B cell (primary cell): ENCODE measurements around the gene MAMLD1. TPM values are rescaled to one million over a fixed set of nuclear protein-coding genes. Genes with fewer than 3 reads are reported as not detected.

Source experiments
- ATAC-seq: fragments of 200-7000 bp; cut with Tn5 transposase; one replicate; pipeline ENCODE4 v1.10.0; 2021; ENCODE audit warnings: low read depth, mild to moderate bottlenecking, moderate number of reproducible peaks, moderate library complexity
- CTCF ChIA-PET: fragments of 350-600 bp; sonication (Branson Sonifier 250); formaldehyde crosslinking; loops from one replicate; lab custom pipeline; 2021; ENCODE audit warnings: antibody characterized with exemption, inconsistent platforms; lab: Charles Lee
- POLR2A ChIA-PET: fragments of 350-600 bp; sonication (Branson Sonifier 250); formaldehyde crosslinking; loops from one replicate; lab custom pipeline; 2021; ENCODE audit warnings: antibody characterized with exemption; lab: Charles Lee
- DNase-seq: peaks from one replicate; pipeline ENCODE4 v3.0.0; 2013
- H2AFZ ChIP-seq: 2 replicates; pipeline ENCODE4 v1.6.1; 2012; ENCODE audit warnings: mild to moderate bottlenecking, low read depth, low read length; ENCODE audit not compliant: insufficient read depth, poor library complexity, severe bottlenecking
- H3K27ac ChIP-seq, 2 donors: 1 replicate in 1 of 2; 2 replicates in 1 of 2; pipeline ENCODE4 v1.5.1; 2012 to 2013; ENCODE audit warnings: low read length in 2 of 2, mild to moderate bottlenecking in 2 of 2, moderate library complexity in 1 of 2
- H3K27me3 ChIP-seq, 4 experiments: fragments of 200-600 bp in 1 of 4; sonication (generic) in 1 of 4; replicated peaks in 1 of 4; 1 replicate in 2 of 4; 2 replicates in 2 of 4; pipeline versions ENCODE4 v1.6.1 to v1.7.0; 2013 to 2016; ENCODE audit warnings: low read length in 3 of 4, mild to moderate bottlenecking in 2 of 4, mixed read lengths in 1 of 4, moderate library complexity in 1 of 4; ENCODE audit not compliant: insufficient read depth in 4 of 4, control insufficient read depth in 3 of 4; ENCODE audit errors: control extremely low read depth in 1 of 4
- H3K36me3 ChIP-seq, 2 experiments: replicated peaks in 1 of 2; 1 replicate in 1 of 2; 2 replicates in 1 of 2; pipeline versions ENCODE4 v1.6.1 to v1.7.1; 2013; ENCODE audit warnings: low read length in 1 of 2; ENCODE audit not compliant: insufficient read depth in 2 of 2, control insufficient read depth in 1 of 2; ENCODE audit errors: control extremely low read depth in 1 of 2, extremely low read depth in 1 of 2
- H3K4me1 ChIP-seq, 2 donors: fragments of 200-600 bp in 1 of 2; sonication (generic) in 1 of 2; 1 replicate in 1 of 2; 2 replicates in 1 of 2; pipeline versions ENCODE4 v1.5.1 to v1.6.1; 2013 to 2017; ENCODE audit warnings: low read length in 2 of 2; ENCODE audit not compliant: control insufficient read depth in 2 of 2, insufficient read depth in 2 of 2
- H3K4me2 ChIP-seq: replicated peaks from 2 replicates; pipeline ENCODE3; 2012; ENCODE audit warnings: mild to moderate bottlenecking, low read depth, low read length; ENCODE audit not compliant: poor library complexity, severe bottlenecking
- H3K4me3 ChIP-seq, 5 experiments: fragments of 200-600 bp in 1 of 5; sonication (generic) in 1 of 5; 1 replicate in 3 of 5; 2 replicates in 2 of 5; pipeline versions ENCODE4 v1.5.1 to v1.7.0; 2011 to 2016; ENCODE audit warnings: low read length in 4 of 5, mild to moderate bottlenecking in 4 of 5, low read depth in 2 of 5, control low read depth in 1 of 5, moderate library complexity in 1 of 5; ENCODE audit not compliant: insufficient read depth in 1 of 5; ENCODE audit errors: control extremely low read depth in 1 of 5, extremely low read depth in 1 of 5
- H3K79me2 ChIP-seq: fragments of 200-600 bp; sonication (generic); one replicate; pipeline ENCODE4 v1.6.0; 2016; ENCODE audit warnings: low read length; ENCODE audit not compliant: control insufficient read depth, insufficient read depth
- H3K9ac ChIP-seq: fragments of 200-600 bp; sonication (generic); 2 replicates; pipeline ENCODE4 v1.6.1; 2017; ENCODE audit warnings: mild to moderate bottlenecking, low read length, moderate library complexity
- H3K9me3 ChIP-seq, 3 donors: one replicate each; pipeline versions ENCODE4 v1.6.1 to v1.7.1; 2013; ENCODE audit warnings: low read length in 2 of 3; ENCODE audit not compliant: control insufficient read depth in 2 of 3, insufficient read depth in 1 of 3; ENCODE audit errors: control extremely low read depth in 1 of 3
- H4K20me1 ChIP-seq: 2 replicates; pipeline ENCODE4 v1.6.0; 2012; ENCODE audit warnings: mild to moderate bottlenecking, low read length; ENCODE audit not compliant: insufficient read depth, control insufficient read depth, poor library complexity, severe bottlenecking
- H3K27ac Mint-ChIP-seq: one replicate; pipeline ENCODE4 v1.8.0; 2021; ENCODE audit warnings: mixed read lengths
- H3K27me3 Mint-ChIP-seq: one replicate; pipeline ENCODE4 v1.8.0; 2021; ENCODE audit warnings: mixed read lengths
- H3K4me1 Mint-ChIP-seq: one replicate; pipeline ENCODE4 v1.8.0; 2021; ENCODE audit warnings: mixed read lengths
- H3K4me3 Mint-ChIP-seq: one replicate; pipeline ENCODE4 v1.8.0; 2021; ENCODE audit warnings: mixed read lengths
- H3K9me3 Mint-ChIP-seq: one replicate; pipeline ENCODE4 v1.8.0; 2022; ENCODE audit warnings: mixed read lengths; ENCODE audit not compliant: insufficient read depth
- CTCF ChIP-seq: fragments of 200-600 bp; IDR thresholded peaks from one replicate; pipeline ENCODE4 v1.8.0; 2022; ENCODE audit warnings: antibody characterized with exemption, mild to moderate bottlenecking
- EZH2 ChIP-seq: IDR thresholded peaks from 2 replicates; pipeline ENCODE4 v1.6.1; 2012; ENCODE audit warnings: borderline replicate concordance, low read depth, mild to moderate bottlenecking, moderate library complexity, low read length; ENCODE audit not compliant: insufficient read depth, poor library complexity, severe bottlenecking
- WGBS: methylation state at CpG from one replicate; pipeline ENCODE4 v1.1.5; 2013; ENCODE audit warnings: missing lambda C conversion rate; ENCODE audit not compliant: insufficient coverage; 5-methylcytosine and 5-hydroxymethylcytosine counted together
- intact Hi-C: fragments of 100-400 bp; cut with micrococcal nuclease; formaldehyde crosslinking; loops from one replicate; pipeline ENCODE4 v1.10.0; 2022
- polyA plus RNA-seq: library from polyadenylated mRNA; depleted of rRNA; stranded (reverse); fragments of >200 nt; gene quantifications from 2 replicates; pipeline ENCODE4 v1.2.3, GENCODE V29; 2012
- total RNA-seq, 2 donors: library from RNA; stranded (reverse); fragments of 120-200 nt in 1 of 2; gene quantifications; 1 replicate in 1 of 2; 2 replicates in 1 of 2; pipeline versions ENCODE4 v1.2.3 to v1.2.4, GENCODE V29; 2013 to 2022

The MAMLD1 gene
- total and polyA plus RNA-seq, 2 donors (not counting 1 experiment from before 2014, with no cell fraction given) = 1.4 to 1.9 TPM

- DNase-seq (no peak), ATAC-seq (no peak)
- ChIA-PET CTCF (no interaction called here), POLR2A (no interaction called here)
- H3K4me3 ChIP-seq = no peak overlapping the region
- intact Hi-C loops = no loop called here
- H3K36me3 ChIP-seq = no peaks in the 10 kb centered on the region
- H3K4me1 Mint-ChIP-seq = peaks cover 21% of the 10 kb centered on the region
- no peak overlapping the region for H3K27ac Mint-ChIP-seq
- H3K79me2 ChIP-seq = no peaks in the 10 kb centered on the region
- peaks cover 20% of the 10 kb centered on the region for H3K27me3 Mint-ChIP-seq
- H2AFZ ChIP-seq = no peak overlapping the region
- H3K4me3 Mint-ChIP-seq = no peak overlapping the region
- TF ChIP-seq EZH2 (no peak), CTCF (no peak)
- no peak overlapping the region for H3K9ac ChIP-seq
- no CpG with 5 or more reads among the region's 3 CpGs for WGBS
- H3K27ac ChIP-seq = no peak overlapping the region
- H3K4me2 ChIP-seq = no peak overlapping the region
- H4K20me1 ChIP-seq = no peaks in the 10 kb centered on the region
- H3K9me3 ChIP-seq = no peaks in the 10 kb centered on the region
- H3K4me1 ChIP-seq = peaks cover 10 to 23% of the 10 kb centered on the region in 2 donors
- H3K27me3 ChIP-seq = peaks cover 0 to 9% (median 5%) of the 10 kb centered on the region in 4 experiments
- no peaks in the 10 kb centered on the region for H3K9me3 Mint-ChIP-seq
Observed at GRCh38 chrX:150358651-150359050, 4.5 kb upstream of the MAMLD1 start.

GRCh38 chrX:150360331-150360730 is 2.8 kb upstream of the MAMLD1 start:
- Histone ChIP-seq H3K4me3 (no peak overlapping the region), H3K36me3 (no peaks in the 10 kb centered on the region), H2AFZ (no peak overlapping the region), H3K79me2 (no peaks in the 10 kb centered on the region), H3K27ac (no peak overlapping the region), H3K27me3 (peaks cover 0 to 9% (median 5%) of the 10 kb centered on the region in 4 experiments), H3K9me3 (no peaks in the 10 kb centered on the region), H3K4me2 (no peak overlapping the region), H3K4me1 (peaks cover 10 to 30% of the 10 kb centered on the region in 2 donors), H3K9ac (no peak overlapping the region), H4K20me1 (no peaks in the 10 kb centered on the region)
- Mint-ChIP-seq H3K9me3 (no peaks in the 10 kb centered on the region), H3K27me3 (peaks cover 20% of the 10 kb centered on the region), H3K4me1 (peaks cover 21% of the 10 kb centered on the region), H3K27ac (no peak overlapping the region), H3K4me3 (peak overlapping the region; percentile 89)
- ChIA-PET POLR2A (no interaction called here), CTCF (no interaction called here)
- WGBS = 91% methylated on average over 5 of the region's 5 CpGs
- TF ChIP-seq CTCF (no peak), EZH2 (no peak)
- intact Hi-C loops = loop anchor here (5.0 to 10.0 kb wide), 5 partner anchors 117 to 1034 kb away; partner anchors contain the start of genes CD99L2 and VMA21
- DNase-seq (peak; percentile 2), ATAC-seq (no peak)
